HepG2 (cell line): ENCODE measurements around the gene F12. TPM values are rescaled to one million over a fixed set of nuclear protein-coding genes. Genes with fewer than 3 reads are reported as not detected.

Experiments used
- ATF7-NPFF ChIP-seq: sonication (generic); formaldehyde crosslinking; IDR thresholded peaks from 2 replicates; pipeline ENCODE4 v1.8.1; 2023; ENCODE audit warnings: mild to moderate bottlenecking, low read depth, missing genetic modification reagents, moderate library complexity
- DPF2 ChIP-seq: sonication (generic); formaldehyde crosslinking; IDR thresholded peaks from 2 replicates; pipeline ENCODE4 v1.4.0; 2020; ENCODE audit warnings: mild to moderate bottlenecking, low read depth, missing genetic modification reagents, borderline replicate concordance
- FOXC1 ChIP-seq: sonication (generic); formaldehyde crosslinking; IDR thresholded peaks from 2 replicates; pipeline ENCODE4 v1.8.0; 2022; ENCODE audit warnings: mild to moderate bottlenecking, missing genetic modification reagents, borderline replicate concordance
- JDP2 ChIP-seq: sonication (generic); formaldehyde crosslinking; IDR thresholded peaks from 2 replicates; pipeline ENCODE4 v1.8.1; 2022; ENCODE audit warnings: missing genetic modification reagents, borderline replicate concordance
- NFKB2 ChIP-seq: sonication (generic); formaldehyde crosslinking; IDR thresholded peaks from 2 replicates; pipeline ENCODE4 v1.4.0; 2020; ENCODE audit warnings: missing genetic modification reagents, borderline replicate concordance
- NONO ChIP-seq, 2 experiments: fragments of 450-650 bp in 1 of 2; sonication (generic) in 1 of 2; formaldehyde crosslinking in 1 of 2; IDR thresholded peaks in 1 of 2; conservative IDR thresholded peaks in 1 of 2; 2 replicates each; pipeline versions ENCODE4 v1.6.1 to v1.8.0; 2017 to 2022; ENCODE audit warnings: mild to moderate bottlenecking in 1 of 2, missing genetic modification reagents in 1 of 2, moderate library complexity in 1 of 2
- TBX2 ChIP-seq: sonication (generic); formaldehyde crosslinking; IDR thresholded peaks from 2 replicates; pipeline ENCODE4 v1.5.0; 2020; ENCODE audit warnings: missing genetic modification reagents, mild to moderate bottlenecking, borderline replicate concordance
- ZFX ChIP-seq: sonication (generic); formaldehyde crosslinking; IDR thresholded peaks from 2 replicates; pipeline ENCODE4 v1.4.0; 2020; ENCODE audit warnings: mild to moderate bottlenecking, low read depth, missing genetic modification reagents, moderate library complexity
- ZMYM4 ChIP-seq: sonication (generic); formaldehyde crosslinking; IDR thresholded peaks from 2 replicates; pipeline ENCODE4 v1.8.1; 2023; ENCODE audit warnings: mild to moderate bottlenecking, missing genetic modification reagents
- ZNF329 ChIP-seq: sonication (generic); formaldehyde crosslinking; IDR thresholded peaks from 2 replicates; pipeline ENCODE4 v1.9.0; 2021; ENCODE audit warnings: low read depth, mild to moderate bottlenecking, missing genetic modification reagents
- ZNF503 ChIP-seq: sonication (generic); formaldehyde crosslinking; IDR thresholded peaks from 2 replicates; pipeline ENCODE4 v1.4.0; 2020; ENCODE audit warnings: missing genetic modification reagents
- ZNF614 ChIP-seq: IDR thresholded peaks from 2 replicates; pipeline ENCODE4 v1.6.1; 2018; ENCODE audit warnings: missing biosample characterization, missing genetic modification reagents, inconsistent platforms, borderline replicate concordance
- ZNF768 ChIP-seq: sonication (generic); formaldehyde crosslinking; IDR thresholded peaks from 2 replicates; pipeline ENCODE4 v1.4.0; 2020; ENCODE audit warnings: missing genetic modification reagents
- ZNF773 ChIP-seq: sonication (generic); formaldehyde crosslinking; IDR thresholded peaks from 2 replicates; pipeline ENCODE4 v1.4.0; 2020; ENCODE audit warnings: missing genetic modification reagents, borderline replicate concordance
- polyA plus RNA-seq, 8 experiments: library from polyadenylated mRNA; depleted of rRNA in 3 of 8; stranded (reverse) in 7 of 8; unstranded in 1 of 8; fragments of >200 nt; fragmentation: Illumina TruSeq in 4 of 8; extraction: Trizol in 4 of 8; gene quantifications; 2 replicates each; pipeline versions ENCODE4 v1.2.1 to v1.2.3, GENCODE V29; 2011 to 2016; ENCODE audit warnings: low read depth in 4 of 8, missing spikeins in 1 of 8, mixed read lengths in 1 of 8; ENCODE audit not compliant: insufficient read depth in 1 of 8
- total RNA-seq, 5 experiments: library from RNA; depleted of rRNA; stranded (reverse); fragments of >200 nt; fragmentation: Illumina TruSeq; extraction: Trizol; gene quantifications; 2 replicates each; pipeline ENCODE4 v1.2.3, GENCODE V29; 2016; ENCODE audit warnings: low read depth in 1 of 5
- TF ChIP-seq, protein P1 (sequence below): sonication (generic); formaldehyde crosslinking; IDR thresholded peaks from 2 replicates; pipeline ENCODE4 v1.5.0; 2020; ENCODE audit warnings: mild to moderate bottlenecking, missing genetic modification reagents, borderline replicate concordance
- TF ChIP-seq, protein P2 (sequence below), 2 experiments: fragments of 450-650 bp in 1 of 2; sonication (generic) in 1 of 2; formaldehyde crosslinking; IDR thresholded peaks; 2 replicates each; pipeline versions ENCODE4 v1.5.0 to v1.8.0; 2020 to 2022; ENCODE audit warnings: mild to moderate bottlenecking in 1 of 2, missing genetic modification reagents in 1 of 2
- TF ChIP-seq, protein P3 (sequence below): sonication (generic); formaldehyde crosslinking; IDR thresholded peaks from 2 replicates; pipeline ENCODE4 v1.5.0; 2020; ENCODE audit warnings: mild to moderate bottlenecking, missing genetic modification reagents

Gene F12
- total and polyA plus RNA-seq, 2 of the 13 experiments (the other 11 are each of a cell fraction or from before 2014, with no cell fraction given): 2.5 to 3.0 TPM

DNA sequence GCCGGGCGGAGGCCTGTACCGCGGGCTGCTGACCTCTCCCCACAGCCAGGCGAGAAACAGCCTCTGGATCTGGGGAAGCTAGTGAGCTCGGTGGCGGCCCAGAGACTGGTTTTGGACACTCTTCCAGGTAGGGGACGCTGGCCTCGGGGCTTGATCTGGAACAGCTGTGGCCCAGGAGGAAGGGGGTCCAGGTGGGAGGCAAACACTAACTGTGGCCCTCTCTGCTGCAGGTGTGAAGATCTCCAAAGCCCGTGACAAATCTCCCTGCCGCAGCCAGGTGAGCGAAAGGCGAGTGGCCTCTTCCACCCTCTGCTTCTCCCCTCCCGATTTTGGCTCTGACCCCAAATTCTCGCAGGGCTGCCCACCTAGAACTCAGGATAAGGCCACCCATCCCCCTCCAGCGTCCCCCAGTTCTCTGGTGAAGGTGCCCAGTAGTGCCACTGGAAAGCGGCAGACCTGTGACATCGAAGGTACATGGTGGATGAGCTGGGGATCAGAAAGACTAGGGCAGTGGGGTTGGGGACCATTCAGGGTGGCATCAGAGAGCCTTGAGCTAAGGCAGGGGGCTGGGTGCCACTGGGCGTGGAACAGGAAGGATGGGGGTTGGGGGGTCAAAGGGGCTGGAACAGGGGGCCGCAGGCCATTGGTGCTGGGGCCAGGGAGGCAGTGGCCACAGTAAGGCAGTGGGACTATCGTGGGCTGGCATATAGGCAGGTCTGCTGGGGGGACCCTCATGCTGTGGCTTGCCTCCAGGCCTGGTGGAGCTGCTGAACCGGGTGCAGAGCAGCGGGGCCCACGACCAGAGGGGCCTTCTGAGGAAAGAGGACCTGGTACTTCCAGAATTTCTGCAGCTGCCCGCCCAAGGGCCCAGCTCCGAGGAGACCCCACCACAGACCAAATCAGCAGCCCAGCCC lies 38.0 kb downstream of the F12 start (continued):
- TF ChIP-seq NONO (IDR thresholded peaks at IDR 0.05): no peak
- 0 out of 2 replicates have a peak, but pooled peaks have one; percentile 58 for TF ChIP-seq NONO (CRISPR knock-in tag; conservative IDR thresholded peaks at IDR 0.05)
- TF ChIP-seq ZFX (CRISPR knock-in tag): peak; percentile 77; the same call in 1 of the 2 replicates
- peak; percentile 5; the same call in 1 of the 2 replicates for TF ChIP-seq ZNF614
- TF ChIP-seq, protein P1, sequence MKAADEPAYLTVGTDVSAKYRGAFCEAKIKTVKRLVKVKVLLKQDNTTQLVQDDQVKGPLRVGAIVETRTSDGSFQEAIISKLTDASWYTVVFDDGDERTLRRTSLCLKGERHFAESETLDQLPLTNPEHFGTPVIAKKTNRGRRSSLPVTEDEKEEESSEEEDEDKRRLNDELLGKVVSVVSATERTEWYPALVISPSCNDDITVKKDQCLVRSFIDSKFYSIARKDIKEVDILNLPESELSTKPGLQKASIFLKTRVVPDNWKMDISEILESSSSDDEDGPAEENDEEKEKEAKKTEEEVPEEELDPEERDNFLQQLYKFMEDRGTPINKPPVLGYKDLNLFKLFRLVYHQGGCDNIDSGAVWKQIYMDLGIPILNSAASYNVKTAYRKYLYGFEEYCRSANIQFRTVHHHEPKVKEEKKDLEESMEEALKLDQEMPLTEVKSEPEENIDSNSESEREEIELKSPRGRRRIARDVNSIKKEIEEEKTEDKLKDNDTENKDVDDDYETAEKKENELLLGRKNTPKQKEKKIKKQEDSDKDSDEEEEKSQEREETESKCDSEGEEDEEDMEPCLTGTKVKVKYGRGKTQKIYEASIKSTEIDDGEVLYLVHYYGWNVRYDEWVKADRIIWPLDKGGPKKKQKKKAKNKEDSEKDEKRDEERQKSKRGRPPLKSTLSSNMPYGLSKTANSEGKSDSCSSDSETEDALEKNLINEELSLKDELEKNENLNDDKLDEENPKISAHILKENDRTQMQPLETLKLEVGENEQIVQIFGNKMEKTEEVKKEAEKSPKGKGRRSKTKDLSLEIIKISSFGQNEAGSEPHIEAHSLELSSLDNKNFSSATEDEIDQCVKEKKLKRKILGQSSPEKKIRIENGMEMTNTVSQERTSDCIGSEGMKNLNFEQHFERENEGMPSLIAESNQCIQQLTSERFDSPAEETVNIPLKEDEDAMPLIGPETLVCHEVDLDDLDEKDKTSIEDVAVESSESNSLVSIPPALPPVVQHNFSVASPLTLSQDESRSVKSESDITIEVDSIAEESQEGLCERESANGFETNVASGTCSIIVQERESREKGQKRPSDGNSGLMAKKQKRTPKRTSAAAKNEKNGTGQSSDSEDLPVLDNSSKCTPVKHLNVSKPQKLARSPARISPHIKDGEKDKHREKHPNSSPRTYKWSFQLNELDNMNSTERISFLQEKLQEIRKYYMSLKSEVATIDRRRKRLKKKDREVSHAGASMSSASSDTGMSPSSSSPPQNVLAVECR: peak; percentile 39; the same call in 1 of the 2 replicates
- TF ChIP-seq, protein P2, sequence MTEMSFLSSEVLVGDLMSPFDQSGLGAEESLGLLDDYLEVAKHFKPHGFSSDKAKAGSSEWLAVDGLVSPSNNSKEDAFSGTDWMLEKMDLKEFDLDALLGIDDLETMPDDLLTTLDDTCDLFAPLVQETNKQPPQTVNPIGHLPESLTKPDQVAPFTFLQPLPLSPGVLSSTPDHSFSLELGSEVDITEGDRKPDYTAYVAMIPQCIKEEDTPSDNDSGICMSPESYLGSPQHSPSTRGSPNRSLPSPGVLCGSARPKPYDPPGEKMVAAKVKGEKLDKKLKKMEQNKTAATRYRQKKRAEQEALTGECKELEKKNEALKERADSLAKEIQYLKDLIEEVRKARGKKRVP (CRISPR knock-in tag; IDR thresholded peaks at IDR 0.05): no peak
- TF ChIP-seq ZNF768 (CRISPR knock-in tag): 0 out of 2 replicates have a peak, but pooled peaks have one; percentile 4
- 0 out of 2 replicates have a peak, but pooled peaks have one; percentile 26 for TF ChIP-seq TBX2 (CRISPR knock-in tag)
- no peak for TF ChIP-seq JDP2 (CRISPR knock-in tag)
- peak; percentile 53; the same call in 1 of the 2 replicates for TF ChIP-seq ATF7-NPFF (CRISPR knock-in tag)
- TF ChIP-seq ZNF503 (CRISPR knock-in tag): no peak
- TF ChIP-seq ZNF329 (CRISPR knock-in tag): 0 out of 2 replicates have a peak, but pooled peaks have one; percentile 54
- TF ChIP-seq DPF2 (CRISPR knock-in tag): no peak
- 0 out of 2 replicates have a peak, but pooled peaks have one; percentile 8 for TF ChIP-seq FOXC1
- TF ChIP-seq NFKB2: 0 out of 2 replicates have a peak, but pooled peaks have one; percentile 52
- TF ChIP-seq, protein P3, sequence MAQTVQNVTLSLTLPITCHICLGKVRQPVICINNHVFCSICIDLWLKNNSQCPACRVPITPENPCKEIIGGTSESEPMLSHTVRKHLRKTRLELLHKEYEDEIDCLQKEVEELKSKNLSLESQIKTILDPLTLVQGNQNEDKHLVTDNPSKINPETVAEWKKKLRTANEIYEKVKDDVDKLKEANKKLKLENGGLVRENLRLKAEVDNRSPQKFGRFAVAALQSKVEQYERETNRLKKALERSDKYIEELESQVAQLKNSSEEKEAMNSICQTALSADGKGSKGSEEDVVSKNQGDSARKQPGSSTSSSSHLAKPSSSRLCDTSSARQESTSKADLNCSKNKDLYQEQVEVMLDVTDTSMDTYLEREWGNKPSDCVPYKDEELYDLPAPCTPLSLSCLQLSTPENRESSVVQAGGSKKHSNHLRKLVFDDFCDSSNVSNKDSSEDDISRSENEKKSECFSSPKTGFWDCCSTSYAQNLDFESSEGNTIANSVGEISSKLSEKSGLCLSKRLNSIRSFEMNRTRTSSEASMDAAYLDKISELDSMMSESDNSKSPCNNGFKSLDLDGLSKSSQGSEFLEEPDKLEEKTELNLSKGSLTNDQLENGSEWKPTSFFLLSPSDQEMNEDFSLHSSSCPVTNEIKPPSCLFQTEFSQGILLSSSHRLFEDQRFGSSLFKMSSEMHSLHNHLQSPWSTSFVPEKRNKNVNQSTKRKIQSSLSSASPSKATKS (CRISPR knock-in tag): no peak
- TF ChIP-seq ZNF773: no peak
- TF ChIP-seq ZMYM4 (CRISPR knock-in tag): peak; percentile 42
